K562 (cell line): ENCODE data around the gene BAG1. TPM values are rescaled to one million over a fixed set of nuclear protein-coding genes. Genes with fewer than 3 reads are reported as not detected.

Experiments used
- ARNT ChIP-seq, 2 experiments: fragments of 450-650 bp; IDR thresholded peaks; 2 replicates each; pipeline ENCODE4 v1.6.1; 2016; ENCODE audit warnings: mild to moderate bottlenecking in 1 of 2
- HDAC8 ChIP-seq: fragments of 450-650 bp; IDR thresholded peaks from 2 replicates; pipeline ENCODE4 v1.6.1; 2016; ENCODE audit warnings: mild to moderate bottlenecking, missing genetic modification characterization, moderate library complexity, missing compliant biosample characterization
- HMGN3 ChIP-seq: IDR thresholded peaks from 2 replicates; pipeline ENCODE4 v1.6.1; 2011; ENCODE audit warnings: borderline replicate concordance, low read depth, mild to moderate bottlenecking, mixed read lengths, low read length; ENCODE audit not compliant: insufficient read length; ENCODE audit errors: extremely low read depth
- NCOA6 ChIP-seq: fragments of 450-650 bp; IDR thresholded peaks from 2 replicates; pipeline ENCODE4 v1.6.1; 2017; ENCODE audit warnings: mild to moderate bottlenecking
- NFATC3 ChIP-seq: fragments of 450-650 bp; IDR thresholded peaks from 2 replicates; pipeline ENCODE4 v1.6.1; 2017; ENCODE audit warnings: mild to moderate bottlenecking
- POLR2A ChIP-seq: fragments of 450-650 bp; conservative IDR thresholded peaks from 2 replicates; pipeline ENCODE4 v1.6.1; 2016
- SREBF1 ChIP-seq: fragments of 150-350 bp; IDR thresholded peaks from 2 replicates; pipeline ENCODE4 v1.6.1; 2014; ENCODE audit warnings: antibody characterized with exemption, low read depth, low read length, borderline replicate concordance
- ZBTB17 ChIP-seq: fragments of 450-650 bp; formaldehyde crosslinking; IDR thresholded peaks from 2 replicates; pipeline ENCODE4 v1.4.0; 2020; ENCODE audit warnings: mild to moderate bottlenecking
- ZNF764 ChIP-seq: fragments of 250-450 bp; sonication (Bioruptor Pico); IDR thresholded peaks from 2 replicates; pipeline ENCODE4 v1.4.0; 2020; ENCODE audit warnings: low read depth, mild to moderate bottlenecking, moderate library complexity
- polyA plus RNA-seq, 8 experiments: library from polyadenylated mRNA; depleted of rRNA in 4 of 8; stranded (reverse) in 5 of 8; unstranded in 3 of 8; fragments of >200 nt; fragmentation: Nextera tagmentation in 2 of 8; fragmentation: Illumina TruSeq in 1 of 8; extraction: Ambion mirVana in 2 of 8; extraction: Trizol in 1 of 8; gene quantifications; 2 replicates each; pipeline versions ENCODE4 v1.2.1 to v1.2.3, GENCODE V29; 2011 to 2014; ENCODE audit warnings: inconsistent platforms in 1 of 8, missing spikeins in 1 of 8
- total RNA-seq, 7 experiments: library from RNA; depleted of rRNA in 6 of 7; stranded (reverse); fragments of >200 nt in 6 of 7; fragmentation: Illumina TruSeq in 2 of 7; extraction: Trizol in 2 of 7; gene quantifications; 2 replicates each; pipeline versions ENCODE4 v1.2.1 to v1.2.3, GENCODE V29; 2011 to 2021; ENCODE audit warnings: low replicate concordance in 1 of 7
- TF ChIP-seq, protein P1 (sequence below): fragments of 450-650 bp; IDR thresholded peaks from 2 replicates; pipeline ENCODE4 v1.6.1; 2017; ENCODE audit warnings: antibody characterized with exemption
- TF ChIP-seq, protein P2 (sequence below): sonication (generic); IDR thresholded peaks from 2 replicates; pipeline ENCODE4 v1.6.1; 2016
- TF ChIP-seq, protein P3 (sequence below): fragments of 450-650 bp; IDR thresholded peaks from 2 replicates; pipeline ENCODE4 v1.6.1; 2016
- TF ChIP-seq, protein P4 (sequence below): fragments of 250-450 bp; sonication (Bioruptor Pico); IDR thresholded peaks from 2 replicates; pipeline ENCODE4 v1.4.0; 2020; ENCODE audit warnings: mild to moderate bottlenecking
- TF ChIP-seq, protein P5 (sequence below), 2 experiments: fragments of 450-650 bp; conservative IDR thresholded peaks; 2 replicates each; pipeline ENCODE4 v1.6.1; 2017; ENCODE audit warnings: mild to moderate bottlenecking in 2 of 2, moderate library complexity in 2 of 2

BAG1 gene
- total and polyA plus RNA-seq, 9 of the 15 experiments (the other 6 are each of a cell fraction or from before 2014, with no cell fraction given) = 9.7 to 106 (median 56.9) TPM

DNA sequence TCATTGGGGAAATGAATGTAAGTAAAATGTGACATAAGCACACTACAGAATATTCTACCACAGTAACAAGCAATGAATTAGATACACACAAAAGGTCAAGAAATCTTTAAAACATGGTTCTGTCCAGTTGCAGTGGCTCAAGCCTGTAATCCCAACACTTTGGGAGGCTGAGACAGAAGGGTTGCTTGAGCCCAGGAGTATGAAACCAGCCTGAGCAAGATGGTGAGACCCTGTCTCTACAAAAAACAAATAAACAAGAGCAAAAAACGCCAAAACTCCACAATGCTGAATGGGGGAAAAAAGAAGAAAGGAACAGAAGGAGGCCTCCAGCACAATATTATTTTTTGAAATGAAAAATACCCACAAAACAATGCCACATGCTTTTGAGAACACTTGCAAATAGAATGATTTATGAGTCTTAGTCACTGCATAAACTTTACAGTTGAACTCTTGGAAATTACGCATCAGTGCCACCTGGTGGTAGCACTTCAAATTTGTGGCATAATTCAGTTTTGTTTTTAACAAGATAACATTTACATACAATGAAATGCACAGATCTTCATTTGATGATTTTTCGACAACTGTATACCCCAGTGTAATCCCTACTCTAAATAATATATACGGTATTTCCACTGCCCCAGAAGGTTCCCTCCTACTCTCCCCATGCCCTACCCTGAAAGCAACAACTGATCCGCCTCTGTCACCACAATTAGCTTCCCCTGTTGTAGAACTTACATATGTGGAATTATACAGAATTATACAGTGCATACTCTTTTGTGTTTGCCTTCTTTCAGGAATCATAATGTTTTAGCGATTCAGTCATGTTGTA is 39.0 kb downstream of the BAG1 start (continued):
- TF ChIP-seq, protein P1, sequence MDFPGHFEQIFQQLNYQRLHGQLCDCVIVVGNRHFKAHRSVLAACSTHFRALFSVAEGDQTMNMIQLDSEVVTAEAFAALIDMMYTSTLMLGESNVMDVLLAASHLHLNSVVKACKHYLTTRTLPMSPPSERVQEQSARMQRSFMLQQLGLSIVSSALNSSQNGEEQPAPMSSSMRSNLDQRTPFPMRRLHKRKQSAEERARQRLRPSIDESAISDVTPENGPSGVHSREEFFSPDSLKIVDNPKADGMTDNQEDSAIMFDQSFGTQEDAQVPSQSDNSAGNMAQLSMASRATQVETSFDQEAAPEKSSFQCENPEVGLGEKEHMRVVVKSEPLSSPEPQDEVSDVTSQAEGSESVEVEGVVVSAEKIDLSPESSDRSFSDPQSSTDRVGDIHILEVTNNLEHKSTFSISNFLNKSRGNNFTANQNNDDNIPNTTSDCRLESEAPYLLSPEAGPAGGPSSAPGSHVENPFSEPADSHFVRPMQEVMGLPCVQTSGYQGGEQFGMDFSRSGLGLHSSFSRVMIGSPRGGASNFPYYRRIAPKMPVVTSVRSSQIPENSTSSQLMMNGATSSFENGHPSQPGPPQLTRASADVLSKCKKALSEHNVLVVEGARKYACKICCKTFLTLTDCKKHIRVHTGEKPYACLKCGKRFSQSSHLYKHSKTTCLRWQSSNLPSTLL = no peak
- TF ChIP-seq HMGN3 = no peak
- TF ChIP-seq, protein P2, sequence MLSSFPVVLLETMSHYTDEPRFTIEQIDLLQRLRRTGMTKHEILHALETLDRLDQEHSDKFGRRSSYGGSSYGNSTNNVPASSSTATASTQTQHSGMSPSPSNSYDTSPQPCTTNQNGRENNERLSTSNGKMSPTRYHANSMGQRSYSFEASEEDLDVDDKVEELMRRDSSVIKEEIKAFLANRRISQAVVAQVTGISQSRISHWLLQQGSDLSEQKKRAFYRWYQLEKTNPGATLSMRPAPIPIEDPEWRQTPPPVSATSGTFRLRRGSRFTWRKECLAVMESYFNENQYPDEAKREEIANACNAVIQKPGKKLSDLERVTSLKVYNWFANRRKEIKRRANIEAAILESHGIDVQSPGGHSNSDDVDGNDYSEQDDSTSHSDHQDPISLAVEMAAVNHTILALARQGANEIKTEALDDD = peak; percentile 46; the same call in 1 of the 2 replicates
- no peak for TF ChIP-seq SREBF1
- no peak for TF ChIP-seq ZBTB17
- TF ChIP-seq, protein P3, sequence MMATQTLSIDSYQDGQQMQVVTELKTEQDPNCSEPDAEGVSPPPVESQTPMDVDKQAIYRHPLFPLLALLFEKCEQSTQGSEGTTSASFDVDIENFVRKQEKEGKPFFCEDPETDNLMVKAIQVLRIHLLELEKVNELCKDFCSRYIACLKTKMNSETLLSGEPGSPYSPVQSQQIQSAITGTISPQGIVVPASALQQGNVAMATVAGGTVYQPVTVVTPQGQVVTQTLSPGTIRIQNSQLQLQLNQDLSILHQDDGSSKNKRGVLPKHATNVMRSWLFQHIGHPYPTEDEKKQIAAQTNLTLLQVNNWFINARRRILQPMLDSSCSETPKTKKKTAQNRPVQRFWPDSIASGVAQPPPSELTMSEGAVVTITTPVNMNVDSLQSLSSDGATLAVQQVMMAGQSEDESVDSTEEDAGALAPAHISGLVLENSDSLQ = peak; percentile 96
- TF ChIP-seq POLR2A = no peak
- no peak for TF ChIP-seq NFATC3
- no peak for TF ChIP-seq ARNT (IDR thresholded peaks at IDR 0.05)
- no peak for TF ChIP-seq NCOA6
- TF ChIP-seq, protein P4, sequence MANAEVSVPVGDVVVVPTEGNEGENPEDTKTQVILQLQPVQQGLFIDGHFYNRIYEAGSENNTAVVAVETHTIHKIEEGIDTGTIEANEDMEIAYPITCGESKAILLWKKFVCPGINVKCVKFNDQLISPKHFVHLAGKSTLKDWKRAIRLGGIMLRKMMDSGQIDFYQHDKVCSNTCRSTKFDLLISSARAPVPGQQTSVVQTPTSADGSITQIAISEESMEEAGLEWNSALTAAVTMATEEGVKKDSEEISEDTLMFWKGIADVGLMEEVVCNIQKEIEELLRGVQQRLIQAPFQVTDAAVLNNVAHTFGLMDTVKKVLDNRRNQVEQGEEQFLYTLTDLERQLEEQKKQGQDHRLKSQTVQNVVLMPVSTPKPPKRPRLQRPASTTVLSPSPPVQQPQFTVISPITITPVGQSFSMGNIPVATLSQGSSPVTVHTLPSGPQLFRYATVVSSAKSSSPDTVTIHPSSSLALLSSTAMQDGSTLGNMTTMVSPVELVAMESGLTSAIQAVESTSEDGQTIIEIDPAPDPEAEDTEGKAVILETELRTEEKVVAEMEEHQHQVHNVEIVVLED (CRISPR knock-in tag) = no peak
- TF ChIP-seq, protein P5, sequence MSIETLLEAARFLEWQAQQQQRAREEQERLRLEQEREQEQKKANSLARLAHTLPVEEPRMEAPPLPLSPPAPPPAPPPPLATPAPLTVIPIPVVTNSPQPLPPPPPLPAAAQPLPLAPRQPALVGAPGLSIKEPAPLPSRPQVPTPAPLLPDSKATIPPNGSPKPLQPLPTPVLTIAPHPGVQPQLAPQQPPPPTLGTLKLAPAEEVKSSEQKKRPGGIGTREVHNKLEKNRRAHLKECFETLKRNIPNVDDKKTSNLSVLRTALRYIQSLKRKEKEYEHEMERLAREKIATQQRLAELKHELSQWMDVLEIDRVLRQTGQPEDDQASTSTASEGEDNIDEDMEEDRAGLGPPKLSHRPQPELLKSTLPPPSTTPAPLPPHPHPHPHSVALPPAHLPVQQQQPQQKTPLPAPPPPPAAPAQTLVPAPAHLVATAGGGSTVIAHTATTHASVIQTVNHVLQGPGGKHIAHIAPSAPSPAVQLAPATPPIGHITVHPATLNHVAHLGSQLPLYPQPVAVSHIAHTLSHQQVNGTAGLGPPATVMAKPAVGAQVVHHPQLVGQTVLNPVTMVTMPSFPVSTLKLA (conservative IDR thresholded peaks at IDR 0.05) = peak in 1 of 2 experiments; percentile 50; a peak in 2 of 4 replicates
- no peak for TF ChIP-seq HDAC8
- no peak for TF ChIP-seq ZNF764 (CRISPR knock-in tag)
